ENCODE measurements around the gene COL4A2.

COL4A2 gene

DNA sequence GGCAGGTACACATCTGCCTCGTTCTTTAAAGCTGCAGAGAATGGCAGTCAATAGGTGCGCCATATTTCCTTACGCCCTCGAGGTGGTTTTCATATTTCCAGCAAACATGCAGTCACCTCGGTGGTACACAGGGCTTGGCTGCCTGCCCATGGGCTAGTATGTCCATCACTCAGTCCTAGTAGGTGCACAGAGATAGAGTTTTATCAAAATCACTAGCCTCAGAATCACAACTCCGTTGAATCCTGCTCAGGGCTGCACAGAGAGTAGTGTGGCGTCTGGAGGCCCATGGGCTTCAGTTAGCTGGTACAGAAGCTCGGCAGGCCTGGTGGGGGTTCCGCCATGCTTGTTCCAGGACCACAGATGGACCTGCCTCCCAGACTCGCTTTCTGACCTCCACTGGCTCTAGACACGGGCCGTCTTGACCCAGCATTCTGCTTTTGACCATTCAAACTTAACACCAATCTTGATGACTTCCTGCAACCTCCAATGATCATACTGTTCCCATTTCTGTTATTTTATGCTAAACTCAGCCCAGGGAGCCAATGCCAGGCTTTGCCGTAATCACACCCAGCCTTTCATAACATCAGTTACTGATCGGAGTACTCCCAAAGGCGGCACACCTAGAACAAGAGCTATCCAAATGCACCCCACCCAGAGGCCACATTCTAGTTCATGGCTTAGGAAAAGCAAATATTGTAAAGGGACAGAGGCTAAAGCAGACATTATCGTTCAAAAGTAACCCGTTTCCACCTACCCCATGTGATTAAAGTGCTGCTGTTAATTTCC is 134.1 kb downstream of the COL4A2 start:
- H3K36me3 Mint-ChIP-seq (ENCODE audit: insufficient read depth), result no peaks in the 10 kb centered on the region
- H3K4me1 Mint-ChIP-seq (ENCODE audit: low read depth in 2 of 2), result peaks cover 0 to 2% of the 10 kb centered on the region in 2 donors
- peaks cover 8 to 63% of the 10 kb centered on the region in 2 donors for H3K27me3 Mint-ChIP-seq
- no peak overlapping the region for H3K4me3 Mint-ChIP-seq
- H3K9me3 Mint-ChIP-seq, result no peaks in the 10 kb centered on the region
- ATAC-seq (replicated peaks) (no peak), DNase-seq (no peak)
- no peak overlapping the region for H3K27ac Mint-ChIP-seq

DNA sequence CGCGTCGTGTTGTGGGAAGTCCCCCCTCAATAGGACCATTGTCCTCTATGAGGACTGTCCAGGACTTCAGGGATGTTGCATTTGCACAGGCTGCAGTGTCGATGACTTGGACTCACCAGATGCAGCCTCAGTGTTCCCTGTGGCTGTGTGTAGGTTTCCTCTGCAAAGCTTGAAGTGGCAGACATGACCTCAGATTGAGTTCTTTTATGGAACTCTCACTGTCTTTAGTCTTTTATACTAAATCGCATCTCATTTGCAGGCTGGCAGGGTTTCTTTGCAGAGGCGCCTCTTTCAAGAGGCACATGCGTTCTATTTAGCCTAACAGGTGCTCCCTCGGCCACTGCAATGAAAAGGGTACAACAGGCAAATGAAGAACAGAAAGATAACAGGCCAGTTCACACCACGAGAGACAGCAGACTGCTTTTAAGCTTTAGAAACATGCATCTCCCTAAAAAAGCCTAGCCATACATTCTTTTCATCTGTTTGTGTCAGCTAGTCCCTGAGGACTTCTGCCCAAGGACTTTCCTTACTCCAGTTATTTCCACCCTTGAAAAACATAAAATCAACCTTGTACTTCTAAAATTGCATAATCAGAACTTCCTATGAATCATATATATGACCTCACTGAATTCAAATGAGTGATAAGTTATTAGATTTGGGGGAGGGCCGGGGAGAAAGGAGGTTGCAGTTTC is 136.0 kb downstream of the COL4A2 start:
- Mint-ChIP-seq H3K4me1 (ENCODE audit: low read depth in 2 of 2) (peaks cover 0 to 2% of the 10 kb centered on the region in 2 donors), H3K36me3 (ENCODE audit: insufficient read depth) (no peaks in the 10 kb centered on the region), H3K27ac (no peak overlapping the region), H3K27me3 (peaks cover 8 to 64% of the 10 kb centered on the region in 2 donors), H3K9me3 (no peaks in the 10 kb centered on the region), H3K4me3 (no peak overlapping the region)
- DNase-seq (no peak), ATAC-seq (replicated peaks) (no peak)

DNA sequence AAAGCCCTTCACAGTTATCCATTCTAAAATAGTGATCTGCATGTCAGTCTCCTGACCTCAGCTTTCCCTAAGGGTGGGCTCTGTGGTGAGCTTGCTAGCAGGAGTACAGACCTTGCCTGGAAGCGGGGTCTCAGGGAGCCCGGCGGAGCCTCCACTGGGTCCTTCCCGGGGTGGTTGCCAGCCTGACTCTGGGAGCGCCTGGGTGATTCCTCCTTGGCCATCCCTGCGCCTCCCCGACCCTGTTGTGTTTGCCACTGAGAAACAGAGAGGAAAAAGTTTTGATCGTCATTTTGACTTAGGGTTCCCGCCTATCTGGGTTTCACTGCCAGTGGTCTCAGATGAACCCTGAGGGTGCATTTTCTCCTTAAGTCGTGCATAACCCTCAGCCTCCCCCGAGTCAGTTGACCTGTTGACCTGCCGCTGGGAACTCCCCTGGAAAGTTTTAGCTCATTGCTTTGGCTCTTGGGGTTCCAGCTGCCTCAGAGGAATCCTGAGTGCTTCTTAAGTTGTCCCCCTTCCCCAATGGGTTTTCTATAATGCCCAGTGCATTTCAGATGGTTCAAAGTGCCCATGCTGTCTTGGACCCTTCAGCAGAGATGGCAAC is 136.6 kb downstream of the COL4A2 start:
- Mint-ChIP-seq H3K4me1 (ENCODE audit: low read depth in 2 of 2) (peaks cover 0 to 2% of the 10 kb centered on the region in 2 donors), H3K27ac (no peak overlapping the region), H3K27me3 (peaks cover 8 to 69% of the 10 kb centered on the region in 2 donors), H3K36me3 (ENCODE audit: insufficient read depth) (no peaks in the 10 kb centered on the region), H3K9me3 (no peaks in the 10 kb centered on the region), H3K4me3 (no peak overlapping the region)
- ATAC-seq (replicated peaks), result no peak
- DNase-seq, result no peak

GRCh38 chr13:110444226-110444653 is 137.2 kb downstream of the COL4A2 start:
- Mint-ChIP-seq H3K36me3 (ENCODE audit: insufficient read depth) (no peaks in the 10 kb centered on the region), H3K9me3 (no peaks in the 10 kb centered on the region), H3K27me3 (peaks cover 8 to 69% of the 10 kb centered on the region in 2 donors), H3K27ac (no peak overlapping the region), H3K4me1 (ENCODE audit: low read depth in 2 of 2) (peaks cover 0 to 2% of the 10 kb centered on the region in 2 donors), H3K4me3 (no peak overlapping the region)
- ATAC-seq (replicated peaks), result no peak
- no peak for DNase-seq

DNA sequence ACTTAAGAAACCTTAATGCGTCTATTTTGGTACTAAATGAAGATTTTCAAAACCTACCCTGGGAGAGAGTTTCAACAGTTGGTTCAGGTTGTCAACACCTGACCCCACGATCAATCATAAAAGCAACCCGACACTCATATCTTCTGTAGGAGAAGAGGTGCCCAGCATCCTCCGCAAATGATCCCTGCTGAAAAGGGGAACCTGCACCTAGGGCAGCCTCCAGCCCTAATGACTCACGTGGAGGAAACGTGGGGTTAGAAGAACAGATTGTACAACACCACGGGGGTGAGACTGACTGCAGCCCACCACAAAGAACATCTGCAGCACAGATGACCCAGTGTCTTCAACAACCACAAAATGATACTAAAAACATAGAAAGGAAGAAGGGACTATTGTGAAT is 138.1 kb downstream of the COL4A2 start:
- DNase-seq, result no peak
- Mint-ChIP-seq H3K9me3 (no peaks in the 10 kb centered on the region), H3K4me1 (ENCODE audit: low read depth in 2 of 2) (peaks cover 0 to 2% of the 10 kb centered on the region in 2 donors), H3K27ac (no peak overlapping the region), H3K27me3 (peaks cover 8 to 78% of the 10 kb centered on the region in 2 donors), H3K36me3 (ENCODE audit: insufficient read depth) (no peaks in the 10 kb centered on the region), H3K4me3 (no peak overlapping the region)
- ATAC-seq (replicated peaks), result no peak

- no peak for ATAC-seq (replicated peaks)
- no peak overlapping the region for H3K4me3 Mint-ChIP-seq
- H3K4me1 Mint-ChIP-seq (ENCODE audit: low read depth in 2 of 2), result peaks cover 0 to 2% of the 10 kb centered on the region in 2 donors
- no peaks in the 10 kb centered on the region for H3K36me3 Mint-ChIP-seq (ENCODE audit: insufficient read depth)
- DNase-seq, result no peak
- no peaks in the 10 kb centered on the region for H3K9me3 Mint-ChIP-seq
- peaks cover 8 to 85% of the 10 kb centered on the region in 2 donors for H3K27me3 Mint-ChIP-seq
- H3K27ac Mint-ChIP-seq, result no peak overlapping the region
Observed at GRCh38 chr13:110445722-110446574, 138.9 kb downstream of the COL4A2 start.

DNA sequence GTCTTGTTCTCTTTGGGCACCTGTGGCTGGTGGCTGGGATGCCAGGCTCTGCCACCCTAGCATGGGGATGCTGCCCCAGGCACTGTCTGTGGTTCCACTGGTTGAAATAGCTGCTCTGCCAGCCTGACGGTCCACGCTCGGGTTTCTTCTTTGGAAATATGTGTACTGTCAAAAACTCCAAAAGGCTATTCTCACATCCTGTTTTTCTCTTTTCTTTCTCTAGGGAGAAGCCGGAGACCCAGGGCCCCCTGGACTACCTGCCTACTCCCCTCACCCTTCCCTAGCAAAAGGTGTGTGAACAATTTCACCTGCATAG is 139.4 kb downstream of the COL4A2 start:
- DNase-seq (no peak), ATAC-seq (replicated peaks) (no peak)
- Mint-ChIP-seq H3K4me3 (no peak overlapping the region), H3K27ac (no peak overlapping the region), H3K9me3 (no peaks in the 10 kb centered on the region), H3K27me3 (peaks cover 8 to 80% of the 10 kb centered on the region in 2 donors), H3K36me3 (ENCODE audit: insufficient read depth) (no peaks in the 10 kb centered on the region), H3K4me1 (ENCODE audit: low read depth in 2 of 2) (peaks cover 0 to 2% of the 10 kb centered on the region in 2 donors)

GRCh38 chr13:110447058-110447511 is 140.0 kb downstream of the COL4A2 start:
- no peak overlapping the region for H3K27ac Mint-ChIP-seq
- peaks cover 8 to 79% of the 10 kb centered on the region in 2 donors for H3K27me3 Mint-ChIP-seq
- H3K4me3 Mint-ChIP-seq, result no peak overlapping the region
- no peaks in the 10 kb centered on the region for H3K36me3 Mint-ChIP-seq (ENCODE audit: insufficient read depth)
- DNase-seq (no peak), ATAC-seq (replicated peaks) (no peak)
- H3K9me3 Mint-ChIP-seq, result no peaks in the 10 kb centered on the region
- peaks cover 0 to 2% of the 10 kb centered on the region in 2 donors for H3K4me1 Mint-ChIP-seq (ENCODE audit: low read depth in 2 of 2)

GRCh38 chr13:110447801-110448200 is 140.7 kb downstream of the COL4A2 start:
- Mint-ChIP-seq H3K9me3 (no peaks in the 10 kb centered on the region), H3K27me3 (peaks cover 8 to 79% of the 10 kb centered on the region in 2 donors), H3K36me3 (ENCODE audit: insufficient read depth) (no peaks in the 10 kb centered on the region), H3K4me1 (ENCODE audit: low read depth in 2 of 2) (peaks cover 0 to 2% of the 10 kb centered on the region in 2 donors), H3K27ac (no peak overlapping the region), H3K4me3 (no peak overlapping the region)
- no peak for DNase-seq
- ATAC-seq (replicated peaks), result no peak

- Mint-ChIP-seq H3K27ac (no peak overlapping the region), H3K4me1 (ENCODE audit: low read depth in 2 of 2) (peaks cover 0 to 2% of the 10 kb centered on the region in 2 donors), H3K36me3 (ENCODE audit: insufficient read depth) (no peaks in the 10 kb centered on the region), H3K9me3 (no peaks in the 10 kb centered on the region), H3K27me3 (peaks cover 8 to 79% of the 10 kb centered on the region in 2 donors), H3K4me3 (no peak overlapping the region)
- DNase-seq (no peak), ATAC-seq (replicated peaks) (no peak)
Observed at GRCh38 chr13:110448230-110448629, 141.1 kb downstream of the COL4A2 start.

GRCh38 chr13:110448677-110449076 is 141.6 kb downstream of the COL4A2 start:
- Mint-ChIP-seq H3K4me1 (ENCODE audit: low read depth in 2 of 2) (peaks cover 0 to 2% of the 10 kb centered on the region in 2 donors), H3K9me3 (no peaks in the 10 kb centered on the region), H3K27me3 (peaks cover 8 to 74% of the 10 kb centered on the region in 2 donors), H3K36me3 (ENCODE audit: insufficient read depth) (no peaks in the 10 kb centered on the region), H3K27ac (no peak overlapping the region), H3K4me3 (no peak overlapping the region)
- DNase-seq (no peak), ATAC-seq (replicated peaks) (no peak)

GRCh38 chr13:110449219-110450015 is 142.3 kb downstream of the COL4A2 start:
- H3K27me3 Mint-ChIP-seq, result peaks cover 11 to 70% of the 10 kb centered on the region in 2 donors
- no peak overlapping the region for H3K4me3 Mint-ChIP-seq
- H3K9me3 Mint-ChIP-seq, result no peaks in the 10 kb centered on the region
- peaks cover 0 to 2% of the 10 kb centered on the region in 2 donors for H3K4me1 Mint-ChIP-seq (ENCODE audit: low read depth in 2 of 2)
- no peak for ATAC-seq (replicated peaks)
- no peak for DNase-seq
- H3K27ac Mint-ChIP-seq, result no peak overlapping the region
- no peaks in the 10 kb centered on the region for H3K36me3 Mint-ChIP-seq (ENCODE audit: insufficient read depth)
